Measurements from ENCODE around the gene MYL6B. TPM values are rescaled to one million over a fixed set of nuclear protein-coding genes. Genes with fewer than 3 reads are reported as not detected.
"Not testable (repeated sequence)": the region's sequence is repeated elsewhere in the genome, so short reads cannot be mapped to it uniquely, and the experiment has no call there.

MYL6B gene
- total RNA-seq, 1 donor from 2014 or later = 67.6 TPM

DNA sequence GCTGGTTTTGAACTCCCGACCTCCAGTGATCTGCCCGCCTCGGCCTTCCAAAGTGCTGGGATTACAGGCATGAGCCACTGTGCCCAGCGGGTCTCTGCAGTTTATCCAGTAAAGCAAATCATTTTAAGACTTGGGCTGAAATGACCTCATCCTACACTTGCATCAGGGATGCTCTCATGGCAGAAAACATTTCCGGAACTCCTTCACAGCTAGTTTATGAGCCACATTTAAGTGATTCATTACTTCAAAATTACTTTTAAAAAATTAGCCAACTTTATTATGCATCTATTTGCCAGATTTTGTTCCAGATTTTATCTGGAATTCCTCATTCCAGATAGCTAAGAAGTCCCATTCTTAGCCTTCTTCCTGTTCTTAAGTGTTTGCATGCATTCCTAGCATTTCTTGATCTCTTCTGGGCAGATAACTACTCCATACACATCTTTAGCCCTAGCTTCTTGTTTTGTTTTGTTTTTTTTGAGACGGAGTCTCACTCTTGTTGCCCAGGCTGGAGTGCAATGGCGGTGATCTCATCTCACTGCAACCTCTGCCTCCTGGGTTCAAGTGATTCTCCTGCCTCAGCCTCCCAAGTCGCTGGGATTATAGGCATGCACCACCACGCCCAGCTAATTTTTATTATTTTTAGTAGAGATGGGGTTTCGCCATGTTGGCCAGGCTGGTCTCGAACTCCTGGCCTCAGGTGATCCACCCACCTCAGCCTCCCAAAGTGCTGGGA lies 44.6 kb downstream of the MYL6B start:
- DNase-seq (ENCODE audit: low spot score); H3K27ac Mint-ChIP-seq; H3K9me3 Mint-ChIP-seq; H3K36me3 Mint-ChIP-seq (ENCODE audit: low read depth); H3K27me3 Mint-ChIP-seq (ENCODE audit: insufficient read depth); H3K4me3 Mint-ChIP-seq; intact Hi-C loops (cut with micrococcal nuclease): not testable (repeated sequence)
- peaks cover 11% of the 10 kb centered on the region for H3K4me1 Mint-ChIP-seq (ENCODE audit: low read depth)

DNA sequence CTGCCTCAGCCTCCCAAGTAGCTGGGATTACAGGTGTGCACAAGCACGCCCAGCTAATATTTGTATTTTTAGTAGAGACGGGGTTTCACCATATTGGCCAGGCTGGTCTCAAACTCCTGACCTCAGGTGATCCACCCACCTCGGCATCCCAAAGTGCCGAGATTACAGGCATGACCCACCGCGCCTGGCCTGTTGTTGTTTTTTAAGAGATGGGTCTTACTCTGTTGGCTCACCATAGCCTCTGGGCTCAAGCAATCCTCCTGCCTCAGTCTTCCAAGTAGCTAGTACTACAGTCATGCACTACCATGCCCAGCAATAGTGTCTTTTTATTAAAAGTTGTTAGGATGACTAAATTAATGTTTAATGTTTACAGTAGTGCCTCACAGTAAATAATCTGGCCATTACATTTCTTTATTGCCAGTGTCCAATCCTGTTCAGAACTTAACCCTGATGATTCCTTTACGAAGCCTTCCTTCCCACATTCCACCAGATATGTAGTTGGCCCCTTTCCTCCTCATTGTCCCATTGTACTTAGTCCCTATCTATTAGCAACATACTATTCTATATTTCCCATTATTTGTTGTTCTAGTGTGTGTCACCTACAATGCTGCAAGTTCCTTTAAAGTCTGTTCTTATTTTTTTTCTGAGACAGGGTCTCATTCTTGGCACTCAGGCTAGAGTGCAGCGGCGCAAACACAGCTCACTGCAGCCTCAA lies 45.7 kb downstream of the MYL6B start:
- H3K27me3 Mint-ChIP-seq (ENCODE audit: insufficient read depth) = no peaks in the 10 kb centered on the region

DNA sequence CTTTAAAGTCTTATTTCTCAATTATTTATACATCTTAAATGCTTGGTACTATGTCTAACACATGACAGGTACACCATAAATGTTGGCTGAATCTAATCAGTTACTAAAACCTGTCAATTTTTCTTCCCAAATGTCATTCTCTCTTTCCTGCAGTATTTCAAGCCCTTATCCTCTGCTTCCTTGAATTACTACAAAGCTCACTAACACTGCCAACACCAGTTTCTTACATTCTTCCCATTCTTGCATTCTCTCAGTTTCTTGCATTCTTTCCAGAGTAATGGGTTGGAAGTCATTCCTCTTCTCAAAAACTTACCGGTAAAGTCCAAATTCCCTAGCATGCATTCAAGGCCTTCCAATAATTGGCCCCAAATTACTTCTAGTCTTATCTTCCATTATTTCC lies 46.4 kb downstream of the MYL6B start:
- H3K4me3 Mint-ChIP-seq = no peak overlapping the region
- H3K4me1 Mint-ChIP-seq (ENCODE audit: low read depth) = no peaks in the 10 kb centered on the region
- intact Hi-C loops (cut with micrococcal nuclease) = no loop called here
- no peaks in the 10 kb centered on the region for H3K9me3 Mint-ChIP-seq
- DNase-seq (ENCODE audit: low spot score) = no peak
- H3K27ac Mint-ChIP-seq = no peak overlapping the region
- H3K36me3 Mint-ChIP-seq (ENCODE audit: low read depth) = peaks cover 2% of the 10 kb centered on the region
- H3K27me3 Mint-ChIP-seq (ENCODE audit: insufficient read depth) = no peaks in the 10 kb centered on the region

More for the DNA sequence above, 45.7 kb downstream of the MYL6B start:
- peaks cover 5% of the 10 kb centered on the region for H3K4me1 Mint-ChIP-seq (ENCODE audit: low read depth)
- H3K4me3 Mint-ChIP-seq = no peak overlapping the region
- H3K27ac Mint-ChIP-seq = no peak overlapping the region
- H3K9me3 Mint-ChIP-seq = no peaks in the 10 kb centered on the region
- DNase-seq (ENCODE audit: low spot score) = no peak
- intact Hi-C loops (cut with micrococcal nuclease) = no loop called here
- H3K36me3 Mint-ChIP-seq (ENCODE audit: low read depth) = peaks cover 2% of the 10 kb centered on the region

DNA sequence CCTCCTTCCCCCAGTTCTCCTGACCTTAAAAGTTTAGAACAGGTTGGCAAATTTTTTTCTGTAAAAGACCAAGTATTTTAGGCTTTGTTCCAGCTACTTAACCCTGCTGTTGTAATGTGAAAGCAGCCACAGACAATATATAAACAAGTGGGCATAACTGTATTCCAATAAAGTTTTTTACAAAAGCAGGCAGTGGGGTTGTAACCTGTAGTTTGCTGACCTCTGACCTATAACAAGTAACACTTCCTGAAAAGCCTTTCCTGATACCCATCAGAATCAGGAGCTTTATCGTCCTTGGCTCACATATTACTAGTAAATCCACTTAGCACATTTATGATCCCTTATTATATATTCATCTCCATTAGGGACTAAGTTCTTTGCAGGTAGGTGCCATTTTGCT lies 50.0 kb downstream of the MYL6B start:
- peaks cover 11% of the 10 kb centered on the region for H3K36me3 Mint-ChIP-seq (ENCODE audit: low read depth)
- DNase-seq (ENCODE audit: low spot score) = no peak
- no peak overlapping the region for H3K4me3 Mint-ChIP-seq
- H3K27ac Mint-ChIP-seq = no peak overlapping the region
- no peaks in the 10 kb centered on the region for H3K9me3 Mint-ChIP-seq
- no peaks in the 10 kb centered on the region for H3K4me1 Mint-ChIP-seq (ENCODE audit: low read depth)
- intact Hi-C loops (cut with micrococcal nuclease) = no loop called here
- H3K27me3 Mint-ChIP-seq (ENCODE audit: insufficient read depth) = no peaks in the 10 kb centered on the region

DNA sequence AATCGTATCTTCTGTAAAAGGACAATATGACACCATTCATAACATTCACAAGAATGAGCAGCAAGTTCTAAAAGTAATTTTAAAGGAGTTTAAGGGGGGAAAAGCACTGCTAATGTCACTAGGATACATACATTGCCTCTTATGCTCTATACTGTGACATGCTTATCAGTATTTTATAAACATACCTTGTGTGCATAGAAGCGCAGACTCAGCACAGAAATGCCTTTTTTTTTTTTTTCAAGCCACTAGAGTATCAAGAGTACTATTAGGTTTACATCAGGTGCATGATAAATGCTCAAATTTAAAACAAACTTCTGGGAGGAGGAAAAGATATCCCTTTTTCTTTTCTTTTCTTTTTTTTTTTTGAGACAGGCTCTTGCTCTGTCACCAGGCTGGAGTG lies 50.5 kb downstream of the MYL6B start:
- Mint-ChIP-seq H3K36me3 (ENCODE audit: low read depth) (peaks cover 16% of the 10 kb centered on the region), H3K9me3 (no peaks in the 10 kb centered on the region), H3K27ac (no peak overlapping the region), H3K4me3 (no peak overlapping the region), H3K27me3 (ENCODE audit: insufficient read depth) (no peaks in the 10 kb centered on the region), H3K4me1 (ENCODE audit: low read depth) (no peaks in the 10 kb centered on the region)
- DNase-seq (ENCODE audit: low spot score) = no peak
- intact Hi-C loops (cut with micrococcal nuclease) = no loop called here

DNA sequence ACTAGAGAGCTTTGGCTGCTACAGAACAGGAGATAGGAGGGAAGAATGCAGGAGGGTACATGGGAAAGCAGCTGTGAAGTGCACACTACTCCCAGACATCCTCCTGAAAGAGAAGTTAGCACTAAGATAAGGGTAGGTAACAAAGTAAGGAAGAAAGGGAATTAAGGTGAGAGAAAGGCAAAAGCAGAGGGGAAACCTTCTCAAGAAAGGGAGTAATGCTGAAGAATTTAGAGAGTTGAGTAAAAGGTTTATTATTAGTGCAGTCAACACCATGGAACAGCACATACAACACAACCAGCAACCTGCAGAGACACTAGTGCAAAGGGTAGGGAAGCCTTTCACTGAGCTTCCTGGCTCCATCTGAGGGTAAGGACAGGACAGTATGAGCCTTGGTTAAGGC lies 51.9 kb downstream of the MYL6B start:
- H3K9me3 Mint-ChIP-seq = no peaks in the 10 kb centered on the region
- H3K4me1 Mint-ChIP-seq (ENCODE audit: low read depth) = no peaks in the 10 kb centered on the region
- H3K27ac Mint-ChIP-seq = no peak overlapping the region
- peaks cover 16% of the 10 kb centered on the region for H3K36me3 Mint-ChIP-seq (ENCODE audit: low read depth)
- intact Hi-C loops (cut with micrococcal nuclease) = no loop called here
- no peak for DNase-seq (ENCODE audit: low spot score)
- H3K27me3 Mint-ChIP-seq (ENCODE audit: insufficient read depth) = no peaks in the 10 kb centered on the region
- no peak overlapping the region for H3K4me3 Mint-ChIP-seq

DNA sequence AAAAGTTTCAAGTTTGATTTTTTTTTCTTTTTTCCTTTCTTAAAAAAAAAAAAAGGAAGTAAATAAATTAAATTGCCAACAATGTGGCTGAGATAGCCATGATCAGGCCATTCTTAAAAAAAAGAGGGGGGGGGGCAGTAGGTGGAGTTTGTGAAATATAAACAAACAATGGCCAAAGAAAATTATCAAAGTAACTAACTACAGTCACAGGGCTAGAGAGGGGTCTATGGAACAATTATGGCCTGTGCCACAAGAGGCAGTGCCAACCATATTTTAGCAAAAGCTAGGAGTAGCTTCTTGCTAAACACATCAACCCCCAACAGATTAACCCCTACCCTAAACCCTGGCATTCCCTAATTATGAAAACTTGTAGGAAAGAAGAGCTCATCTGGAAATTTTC lies 53.1 kb downstream of the MYL6B start:
- H3K36me3 Mint-ChIP-seq (ENCODE audit: low read depth) = peaks cover 24% of the 10 kb centered on the region
- H3K27me3 Mint-ChIP-seq (ENCODE audit: insufficient read depth) = no peaks in the 10 kb centered on the region
- no peak for DNase-seq (ENCODE audit: low spot score)
- H3K4me1 Mint-ChIP-seq (ENCODE audit: low read depth) = no peaks in the 10 kb centered on the region
- intact Hi-C loops (cut with micrococcal nuclease) = loop anchor here (5.0 kb wide), 1 partner anchor 52 kb away; the partner anchor contains the start of gene ANKRD52
- H3K27ac Mint-ChIP-seq = no peak overlapping the region
- H3K9me3 Mint-ChIP-seq = no peaks in the 10 kb centered on the region
- no peak overlapping the region for H3K4me3 Mint-ChIP-seq

DNA sequence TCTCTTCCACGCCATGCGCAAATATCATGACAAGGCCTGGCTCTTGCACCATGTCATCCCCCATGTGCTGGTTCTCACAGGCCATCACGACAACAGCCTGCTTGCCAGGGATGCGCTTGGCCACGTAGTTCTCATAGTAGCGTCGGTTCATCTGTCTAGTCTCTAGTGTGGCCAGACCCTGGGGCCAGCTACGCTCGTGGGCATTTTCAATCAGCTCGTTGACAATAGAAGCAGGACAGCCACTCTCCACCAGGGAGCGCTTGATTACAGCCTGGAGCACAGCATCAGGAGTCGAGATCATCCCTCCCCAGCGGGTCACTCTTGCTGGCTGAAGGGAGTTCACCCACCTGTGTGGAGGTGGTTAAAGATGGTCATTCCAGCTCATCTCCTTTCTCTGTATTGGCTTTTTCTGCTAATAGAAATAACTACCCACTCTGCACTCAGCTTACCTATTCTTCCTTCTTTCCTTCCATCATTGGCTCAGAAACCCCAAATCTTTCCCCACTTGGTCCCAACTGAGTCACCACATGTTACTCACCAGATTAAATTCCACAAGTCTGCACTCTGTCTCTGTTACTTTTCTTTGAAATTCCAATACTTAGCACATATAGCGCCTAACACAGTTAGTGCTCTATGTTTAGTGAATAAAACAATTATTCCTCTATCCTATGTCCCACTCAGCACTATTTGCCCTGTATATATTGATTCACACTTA lies 54.2 kb downstream of the MYL6B start:
- intact Hi-C loops (cut with micrococcal nuclease) = loop anchor here (1.0 to 5.0 kb wide), 2 partner anchors 18 to 51 kb away; partner anchors contain the start of genes ANKRD52 and NABP2
- H3K36me3 Mint-ChIP-seq (ENCODE audit: low read depth) = peaks cover 30% of the 10 kb centered on the region

More for the DNA sequence above, 54.2 kb downstream of the MYL6B start:
- H3K27me3 Mint-ChIP-seq (ENCODE audit: insufficient read depth) = no peaks in the 10 kb centered on the region
- H3K27ac Mint-ChIP-seq = no peak overlapping the region
- H3K4me1 Mint-ChIP-seq (ENCODE audit: low read depth) = no peaks in the 10 kb centered on the region
- no peak for DNase-seq (ENCODE audit: low spot score)
- no peak overlapping the region for H3K4me3 Mint-ChIP-seq
- H3K9me3 Mint-ChIP-seq = no peaks in the 10 kb centered on the region

Other genes starting within 250 kb of the MYL6B start
- gene PYM1, start 224.7 kb upstream of the MYL6B start, total RNA-seq = 38.8 and 40.5 TPM in 2 replicates
- 352 and 379 TPM in 2 replicates for gene DGKA, start 221.4 kb upstream of the MYL6B start, total RNA-seq
- 0.29 TPM in 1 of 2 replicates, not detected in the other for gene PMEL, start 186.5 kb upstream of the MYL6B start, total RNA-seq
- 93.5 and 109 TPM in 2 replicates for gene CDK2, start 185.8 kb upstream of the MYL6B start, total RNA-seq
- gene RAB5B, start 178.5 kb upstream of the MYL6B start, total RNA-seq = 42.6 and 47.0 TPM in 2 replicates
- 12.0 and 12.9 TPM in 2 replicates for gene SUOX, start 155.3 kb upstream of the MYL6B start, total RNA-seq
- gene IKZF4, start 131.5 kb upstream of the MYL6B start, total RNA-seq = 31.9 and 35.7 TPM in 2 replicates
- gene RPS26, start 110.7 kb upstream of the MYL6B start, total RNA-seq = 35.4 and 38.2 TPM in 2 replicates
- 0.51 and 0.65 TPM in 2 replicates for gene ERBB3, start 72.4 kb upstream of the MYL6B start, total RNA-seq
- gene PA2G4, start 48.0 kb upstream of the MYL6B start, total RNA-seq = 404 and 419 TPM in 2 replicates
- gene RPL41, start 36.0 kb upstream of the MYL6B start, total RNA-seq = 3,669 and 3,676 TPM in 2 replicates
- gene ZC3H10, start 34.3 kb upstream of the MYL6B start, total RNA-seq = 13.5 and 13.7 TPM in 2 replicates
- 159 and 161 TPM in 2 replicates for gene ESYT1, start 24.3 kb upstream of the MYL6B start, total RNA-seq
- gene MYL6, start 5.8 kb downstream of the MYL6B start, total RNA-seq = 786 and 802 TPM in 2 replicates
- 124 and 132 TPM in 2 replicates for gene SMARCC2, start 36.9 kb downstream of the MYL6B start, total RNA-seq
- gene RNF41, start 69.3 kb downstream of the MYL6B start, total RNA-seq = 46.9 and 47.2 TPM in 2 replicates
- gene NABP2, start 71.8 kb downstream of the MYL6B start, total RNA-seq = 97.5 and 102 TPM in 2 replicates
- 0.54 and 1.4 TPM in 2 replicates for gene SLC39A5, start 77.5 kb downstream of the MYL6B start, total RNA-seq
- gene ANKRD52, start 105.8 kb downstream of the MYL6B start, total RNA-seq = 71.0 and 83.9 TPM in 2 replicates
- 17.8 and 18.0 TPM in 2 replicates for gene COQ10A, start 114.4 kb downstream of the MYL6B start, total RNA-seq
- gene CS, start 147.7 kb downstream of the MYL6B start, total RNA-seq = 269 and 280 TPM in 2 replicates
- 170 and 172 TPM in 2 replicates for gene CNPY2, start 163.4 kb downstream of the MYL6B start, total RNA-seq
- 20.9 and 21.3 TPM in 2 replicates for gene PAN2, start 181.4 kb downstream of the MYL6B start, total RNA-seq
- gene IL23A, start 186.3 kb downstream of the MYL6B start, total RNA-seq = 40.0 and 43.3 TPM in 2 replicates
- 70.2 and 71.3 TPM in 2 replicates for gene STAT2, start 207.5 kb downstream of the MYL6B start, total RNA-seq
- not detected in 2 replicates for gene APOF, start 210.3 kb downstream of the MYL6B start, total RNA-seq